Activated B cell treated with CpG ODN at 0.5 μM for 24 hours (primary cell): ENCODE measurements around the gene CIBAR2. TPM values are rescaled to one million over a fixed set of nuclear protein-coding genes. Genes with fewer than 3 reads are reported as not detected.
A peak's percentile ranks its signal among the peaks of the same experiment; 100 is the strongest.

Source experiments
- ATAC-seq: fragments of 200-7000 bp; cut with Tn5 transposase; one replicate; pipeline ENCODE4 v1.10.0; 2021; ENCODE audit warnings: low read depth, mild to moderate bottlenecking, moderate library complexity
- CTCF ChIA-PET: fragments of 350-600 bp; sonication (Branson Sonifier 250); formaldehyde crosslinking; loops from one replicate; lab custom pipeline; 2021; ENCODE audit warnings: antibody characterized with exemption; lab: Charles Lee
- POLR2A ChIA-PET: fragments of 350-600 bp; sonication (Branson Sonifier 250); formaldehyde crosslinking; loops from one replicate; lab custom pipeline; 2021; ENCODE audit warnings: antibody characterized with exemption; lab: Charles Lee
- DNase-seq: peaks from one replicate; pipeline ENCODE4 v3.0.0; 2022
- H3K27ac Mint-ChIP-seq: one replicate; pipeline ENCODE4 v1.8.0; 2020; ENCODE audit warnings: mixed read lengths
- H3K27me3 Mint-ChIP-seq: one replicate; pipeline ENCODE4 v1.8.0; 2021; ENCODE audit warnings: mixed read lengths
- H3K36me3 Mint-ChIP-seq: one replicate; pipeline ENCODE4 v1.8.0; 2021; ENCODE audit warnings: low read depth, mixed read lengths
- H3K4me1 Mint-ChIP-seq: one replicate; pipeline ENCODE4 v1.8.0; 2021; ENCODE audit warnings: mixed read lengths
- H3K4me3 Mint-ChIP-seq: one replicate; pipeline ENCODE4 v1.8.0; 2020; ENCODE audit warnings: mild to moderate bottlenecking, mixed read lengths
- H3K9me3 Mint-ChIP-seq: one replicate; pipeline ENCODE4 v1.8.0; 2020; ENCODE audit warnings: mixed read lengths
- CTCF ChIP-seq: fragments of 200-600 bp; IDR thresholded peaks from one replicate; pipeline ENCODE4 v1.8.0; 2022; ENCODE audit warnings: antibody characterized with exemption, mild to moderate bottlenecking
- intact Hi-C: fragments of 100-400 bp; cut with micrococcal nuclease; formaldehyde crosslinking; loops from one replicate; pipeline ENCODE4 v1.15.1; 2024
- total RNA-seq: library from RNA; stranded (reverse); gene quantifications from 2 replicates; pipeline ENCODE4 v1.2.3, GENCODE V29; 2022

The CIBAR2 gene
- total RNA-seq, 1 donor from 2014 or later = not detected

DNA sequence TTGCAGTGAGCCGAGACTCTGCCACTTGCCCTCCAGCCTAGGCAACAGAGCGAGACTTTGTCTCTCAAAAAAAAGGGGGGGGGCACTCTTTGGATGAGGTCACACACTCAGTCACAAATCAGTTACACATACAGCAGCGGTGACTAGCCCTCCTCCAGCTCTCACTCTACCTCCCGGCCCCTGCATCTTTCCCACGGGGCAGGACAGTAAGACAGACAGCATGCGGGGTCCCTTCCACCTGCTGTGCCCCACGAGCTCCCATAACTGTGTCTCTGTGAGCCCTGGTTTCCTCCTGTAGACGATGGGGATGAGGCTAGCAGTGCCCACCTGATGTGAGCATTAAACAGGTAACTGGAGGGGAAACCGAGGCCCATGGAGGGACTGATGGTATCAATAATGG is 5.2 kb downstream of the CIBAR2 start:
- CTCF ChIA-PET = interaction anchor here (1.4 kb wide), 1 partner anchor 20 kb away, joined by 3 read pairs; no protein-coding TSS in a partner anchor
- ATAC-seq (no peak), DNase-seq (no peak)
- peaks cover 14% of the 10 kb centered on the region for H3K4me1 Mint-ChIP-seq
- H3K27ac Mint-ChIP-seq = no peak overlapping the region
- no peaks in the 10 kb centered on the region for H3K36me3 Mint-ChIP-seq
- TF ChIP-seq CTCF = no peak
- H3K9me3 Mint-ChIP-seq = no peaks in the 10 kb centered on the region
- no peak overlapping the region for H3K4me3 Mint-ChIP-seq
- POLR2A ChIA-PET = no interaction called here
- H3K27me3 Mint-ChIP-seq = no peaks in the 10 kb centered on the region
- intact Hi-C loops = no loop called here

GRCh38 chr16:85105475-85105874 is 6.8 kb downstream of the CIBAR2 start:
- H3K4me1 Mint-ChIP-seq = peaks cover 14% of the 10 kb centered on the region
- ATAC-seq (no peak), DNase-seq (no peak)
- no peaks in the 10 kb centered on the region for H3K9me3 Mint-ChIP-seq
- intact Hi-C loops = no loop called here
- H3K27ac Mint-ChIP-seq = no peak overlapping the region
- no peak overlapping the region for H3K4me3 Mint-ChIP-seq
- ChIA-PET POLR2A (no interaction called here), CTCF (interaction anchor here (1.4 to 2.1 kb wide), 2 partner anchors 9 to 19 kb away, joined by 3 to 7 read pairs; no protein-coding TSS in a partner anchor)
- TF ChIP-seq CTCF = no peak
- no peaks in the 10 kb centered on the region for H3K36me3 Mint-ChIP-seq
- H3K27me3 Mint-ChIP-seq = no peaks in the 10 kb centered on the region

- H3K27me3 Mint-ChIP-seq = no peaks in the 10 kb centered on the region
- TF ChIP-seq CTCF = no peak
- peak overlapping the region; percentile 1 for H3K4me3 Mint-ChIP-seq
- intact Hi-C loops = no loop called here
- DNase-seq = no peak
- no peaks in the 10 kb centered on the region for H3K36me3 Mint-ChIP-seq
- POLR2A ChIA-PET = interaction anchor here (0.5 to 0.7 kb wide), 2 partner anchors 93 to 417 kb away, joined by 5 to 6 read pairs; no protein-coding TSS in a partner anchor
- H3K4me1 Mint-ChIP-seq = peaks cover 14% of the 10 kb centered on the region
- peak overlapping the region; percentile 66 for H3K27ac Mint-ChIP-seq
- CTCF ChIA-PET = interaction anchor here (1.4 to 2.1 kb wide), 2 partner anchors 10 to 18 kb away, joined by 3 to 7 read pairs; no protein-coding TSS in a partner anchor
- ATAC-seq = peak; percentile 64
- H3K9me3 Mint-ChIP-seq = no peaks in the 10 kb centered on the region
Measured at GRCh38 chr16:85104821-85105391, 7.4 kb downstream of the CIBAR2 start.

DNA sequence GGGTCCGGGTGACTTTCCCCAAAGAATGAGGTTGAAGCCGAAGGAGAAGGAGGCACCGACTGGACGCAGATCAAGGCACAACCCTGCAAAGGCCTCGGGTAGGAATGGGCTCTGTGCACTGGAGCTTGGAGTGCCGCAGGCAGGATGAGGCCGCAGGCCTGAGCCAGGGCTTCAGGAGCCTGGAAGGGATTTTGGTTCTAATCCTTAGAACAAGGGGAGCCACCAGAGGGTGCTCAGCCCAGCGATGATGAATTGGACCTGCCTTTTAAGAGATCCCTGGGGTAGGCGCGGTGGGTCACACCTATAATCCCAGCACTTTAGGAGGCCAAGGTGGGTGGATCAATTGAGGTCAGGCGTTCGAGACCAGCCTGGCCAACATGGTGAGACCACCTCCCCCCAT is 8.1 kb downstream of the CIBAR2 start:
- Mint-ChIP-seq H3K36me3 (no peaks in the 10 kb centered on the region), H3K9me3 (no peaks in the 10 kb centered on the region), H3K4me1 (peaks cover 14% of the 10 kb centered on the region), H3K4me3 (no peak overlapping the region), H3K27ac (no peak overlapping the region), H3K27me3 (no peaks in the 10 kb centered on the region)
- ChIA-PET CTCF (interaction anchor here (1.4 to 2.1 kb wide), 2 partner anchors 11 to 17 kb away, joined by 3 to 7 read pairs; no protein-coding TSS in a partner anchor), POLR2A (interaction anchor here (0.5 kb wide), 1 partner anchor 417 kb away, joined by 6 read pairs; no protein-coding TSS in a partner anchor)
- DNase-seq (no peak), ATAC-seq (no peak)
- intact Hi-C loops = no loop called here
- TF ChIP-seq CTCF = no peak
